GM12873 (cell line): ENCODE measurements around the gene DENND11.

Source experiments
- CTCF ChIP-seq: IDR thresholded peaks from 2 replicates; pipeline ENCODE4 v1.5.1; 2012; ENCODE audit warnings: low read depth, mild to moderate bottlenecking, moderate library complexity, low read length, control low read depth; ENCODE audit not compliant: insufficient read depth; ENCODE audit errors: missing control alignments

DENND11 gene

DNA sequence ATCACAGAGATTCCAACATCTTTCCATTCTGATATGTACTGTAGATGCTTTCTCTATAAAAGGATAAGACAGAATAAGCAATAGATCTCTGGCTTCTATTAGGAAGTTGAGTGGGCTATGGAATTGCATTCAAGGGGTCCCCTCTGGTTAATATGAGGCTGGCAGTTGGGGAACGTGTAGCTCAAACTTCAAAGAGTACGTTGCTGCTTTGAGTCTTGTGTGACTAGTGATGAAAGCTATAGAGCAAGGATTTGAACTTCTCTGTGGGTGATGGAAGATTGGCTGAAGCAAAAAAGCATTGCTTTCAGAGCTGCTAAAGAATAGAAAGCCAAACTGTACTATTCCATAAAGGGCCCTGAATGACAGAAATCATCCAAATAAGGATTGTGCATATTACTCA, 12.6 kb upstream of the DENND11 start:
- TF ChIP-seq CTCF: no peak

DNA sequence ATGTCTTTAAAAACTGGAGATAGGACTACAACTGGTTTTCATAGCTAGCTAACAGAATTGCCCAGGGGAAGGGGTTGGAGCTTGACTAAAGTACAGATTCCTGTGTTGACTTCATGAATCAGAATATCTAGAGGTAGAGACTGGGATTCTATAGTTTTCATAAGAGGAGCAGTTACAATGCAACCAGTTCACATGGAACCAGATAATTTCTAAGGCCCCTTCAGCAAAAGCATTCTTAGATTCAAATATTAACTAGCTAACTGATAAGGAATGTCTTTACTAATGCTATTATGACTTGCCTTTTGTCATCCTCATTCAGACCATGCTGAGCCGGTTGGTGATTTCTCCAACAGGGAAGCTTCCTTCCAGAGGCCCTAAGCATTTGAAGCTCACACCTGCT, 11.9 kb upstream of the DENND11 start:
- no peak for TF ChIP-seq CTCF

- TF ChIP-seq CTCF: no peak
Observed at GRCh38 chr7:141712603-141713255, 10.8 kb upstream of the DENND11 start.

DNA sequence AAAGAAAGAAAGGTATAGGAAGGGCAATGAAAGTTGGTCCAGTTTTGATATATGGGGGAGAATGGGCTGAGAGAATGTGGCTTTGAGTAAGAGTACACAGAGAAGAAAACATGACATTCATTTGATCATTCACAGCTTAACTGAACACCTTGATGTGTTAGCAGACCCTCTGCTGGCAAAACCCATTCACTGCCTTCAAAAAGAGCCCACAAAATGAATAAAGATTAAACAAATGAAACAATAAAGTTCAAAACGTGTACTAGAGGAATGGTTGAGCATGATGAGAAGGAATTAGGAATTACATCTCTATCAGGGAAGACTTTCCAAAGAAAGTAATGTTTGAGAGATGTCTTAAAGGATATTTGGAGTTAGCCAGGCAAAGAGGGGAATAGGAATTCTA, 8.3 kb upstream of the DENND11 start:
- TF ChIP-seq CTCF: peak; percentile 9

GRCh38 chr7:141709749-141710148, 7.8 kb upstream of the DENND11 start:
- TF ChIP-seq CTCF: no peak

DNA sequence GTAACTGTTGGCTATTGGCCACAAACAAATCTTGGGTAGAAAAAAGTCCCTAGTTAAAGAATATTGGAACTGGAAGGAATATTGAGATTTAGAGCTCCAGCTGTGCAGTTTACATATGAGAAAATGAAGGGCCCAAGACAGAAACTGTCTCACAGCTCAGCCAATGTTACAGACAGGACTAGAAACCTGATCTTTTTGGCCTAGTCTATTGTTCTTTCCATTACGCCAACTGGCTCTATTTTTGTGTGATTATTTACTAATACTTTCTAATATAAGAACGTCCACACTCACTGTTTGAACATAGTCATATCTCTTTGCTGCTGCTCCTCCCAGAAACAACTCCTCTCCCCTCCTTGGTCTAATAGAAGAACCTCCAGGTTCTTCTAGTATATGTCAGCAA, 7.4 kb upstream of the DENND11 start:
- TF ChIP-seq CTCF: no peak

- no peak for TF ChIP-seq CTCF
Observed at GRCh38 chr7:141708351-141708750, 6.4 kb upstream of the DENND11 start, which contains the start of gene WEE2. WEE2 (plus strand) TSS chr7:141708353; CDS start chr7:141708759, 406 bp downstream.
